Heart right ventricle (tissue), 16 donors: Measurements from ENCODE around the gene RPA3. TPM values are rescaled to one million over a fixed set of nuclear protein-coding genes. Genes with fewer than 3 reads are reported as not detected.

Source experiments
- ATAC-seq, 8 donors: fragments of 200-7000 bp; cut with Tn5 transposase; one replicate each; pipeline ENCODE4 v1.9.1; 2020; ENCODE audit warnings: mild to moderate bottlenecking in 8 of 8, moderate library complexity in 8 of 8, moderate number of reproducible peaks in 1 of 8
- DNase-seq, 2 donors: peaks; one replicate each; pipeline ENCODE4 v3.0.0-alpha.2; 2020
- H3K27ac ChIP-seq, 10 donors: fragments of 200-600 bp; sonication (generic) in 2 of 10; one replicate each; pipeline versions ENCODE4 v1.5.0 to v1.8.0; 2020 to 2022; ENCODE audit warnings: mild to moderate bottlenecking in 3 of 10
- H3K27me3 ChIP-seq, 7 donors: fragments of 200-600 bp; one replicate each; pipeline ENCODE4 v1.8.0; 2021 to 2022; ENCODE audit warnings: mild to moderate bottlenecking in 2 of 7
- H3K36me3 ChIP-seq, 9 donors: fragments of 200-600 bp; sonication (generic) in 1 of 9; one replicate each; pipeline versions ENCODE4 v1.5.0 to v1.8.0; 2020 to 2022; ENCODE audit warnings: mild to moderate bottlenecking in 2 of 9
- H3K4me1 ChIP-seq, 9 donors: fragments of 200-600 bp; sonication (generic) in 1 of 9; one replicate each; pipeline versions ENCODE4 v1.5.0 to v1.8.0; 2020 to 2022; ENCODE audit warnings: mild to moderate bottlenecking in 4 of 9
- H3K4me3 ChIP-seq, 10 donors: fragments of 200-600 bp; sonication (generic) in 2 of 10; one replicate each; pipeline versions ENCODE4 v1.5.0 to v1.8.0; 2020 to 2022; ENCODE audit warnings: mild to moderate bottlenecking in 7 of 10, moderate library complexity in 2 of 10
- H3K9me3 ChIP-seq, 11 donors: fragments of 200-600 bp in 10 of 11; sonication (generic) in 2 of 11; one replicate each; pipeline versions ENCODE4 v1.5.0 to v1.8.0; 2013 to 2022; ENCODE audit warnings: mild to moderate bottlenecking in 2 of 11, control low read depth in 1 of 11, moderate library complexity in 1 of 11
- CTCF ChIP-seq, 9 donors: fragments of 200-600 bp; sonication (generic) in 2 of 9; IDR thresholded peaks; one replicate each; pipeline versions ENCODE4 v1.5.0 to v1.8.0; 2021 to 2022; ENCODE audit warnings: antibody characterized with exemption in 9 of 9, mild to moderate bottlenecking in 5 of 9, moderate library complexity in 1 of 9
- WGBS, 2 donors: extraction: QIAGEN DNeasy Blood & Tissue Kit; methylation state at CpG; one replicate each; pipeline ENCODE4 v1.1.7; 2013; ENCODE audit warnings: inconsistent platforms in 1 of 2; 5-methylcytosine and 5-hydroxymethylcytosine counted together
- intact Hi-C, 10 donors: fragments of 100-400 bp; cut with DNase I; formaldehyde crosslinking; loops; one replicate each; pipeline versions ENCODE4 v1.11.1 to v1.14.2; 2022
- polyA plus RNA-seq, 2 donors: library from polyadenylated mRNA; stranded (reverse); fragments of 200-250 nt; gene quantifications; one replicate each; pipeline ENCODE4 v1.2.3, GENCODE V29; 2013
- total RNA-seq, 10 donors: library from RNA; stranded (reverse); fragmentation: NEBNext Ultra II Directional in 3 of 10; extraction: Animal tissue kit (Norgen Biotek cat#: 25700) in 3 of 10; gene quantifications; one replicate each; pipeline versions ENCODE4 v1.2.1 to v1.2.4, GENCODE V29; 2021 to 2023
- donor health status: Arrhythmogenic right ventricular cardiomyopathy.
- donor health status: ischemic (EF 13 %, LVEDD 7.1; RV severe dilation, severe dysfunction).
- donor health status: healthy with polysubstance abuse.
- donor health status: DM: no; HTN: yes; CAD: no.
- donor health status: DM: no; HTN: no; CAD: no.
- donor health status: ischemic (EF 25% LVEDD 6.9; RV normal size, moderate dysfunction).
- donor health status: ischemic (EF 25% LVEDD 5.7; RV mildly dilated, moderate dysfunction).
- donor health status: healthy.
- donor health status: DM: yes; HTN: yes; CAD: no.
- donor health status: Ischemic cardiomyopathy.
- donor health status: ischemic (EF 35%, LVEDD 5.7; RV mildly dilated, moderate dysfunction).
- donor health status: nonischemic (EF 11% LVEDD 7.7; RV severe dilation, severe dysfunction).
- donor health status: DM: yes; HTN: yes; CAD: no.
- donor health status: PGD.
- donor health status: ischemic (EF 29% LVEDD 5.4; RV normal size, mild dysfunction).
- donor health status: nonischemic (EF 23%, LVEDD 6.1; RV moderate dilation, normal function).

The RPA3 gene
- total and polyA plus RNA-seq, 12 donors = 15.9 to 25.9 (median 22.1) TPM

GRCh38 chr7:7719236-7719635, 829 bp upstream of the RPA3 start:
- intact Hi-C loops = no loop called here
- no peaks in the 10 kb centered on the region for H3K27me3 ChIP-seq
- no peak overlapping the region for H3K27ac ChIP-seq
- peak; percentile 28 to 88 (median 74) for ATAC-seq
- no peak for TF ChIP-seq CTCF (IDR thresholded peaks at IDR 0.05)
- H3K36me3 ChIP-seq = no peaks in the 10 kb centered on the region
- H3K4me3 ChIP-seq = no peak overlapping the region
- H3K4me1 ChIP-seq = peaks cover 0 to 25% (median 15%) of the 10 kb centered on the region in 9 donors
- 67 to 69% methylated on average over 2 of the region's 2 CpGs for WGBS, 2 donors
- peak in 1 of 2 donors; percentile 24 for DNase-seq
- H3K9me3 ChIP-seq = no peaks in the 10 kb centered on the region

GRCh38 chr7:7713730-7714129, 4.7 kb downstream of the RPA3 start:
- ATAC-seq = no peak
- no peak for DNase-seq
- H3K4me1 ChIP-seq = peaks cover 0 to 14% (median 9%) of the 10 kb centered on the region in 9 donors
- no peaks in the 10 kb centered on the region for H3K27me3 ChIP-seq
- H3K27ac ChIP-seq = no peak overlapping the region
- intact Hi-C loops = no loop called here
- TF ChIP-seq CTCF (IDR thresholded peaks at IDR 0.05) = no peak
- WGBS, 2 donors = 89 to 90% methylated on average over 4 of the region's 4 CpGs
- H3K9me3 ChIP-seq = no peaks in the 10 kb centered on the region
- H3K36me3 ChIP-seq = no peaks in the 10 kb centered on the region
- H3K4me3 ChIP-seq = no peak overlapping the region

- no peak for DNase-seq
- no peak overlapping the region for H3K4me3 ChIP-seq
- WGBS, 2 donors = 87 to 90% methylated on average over 2 of the region's 2 CpGs
- ATAC-seq = no peak
- no peak for TF ChIP-seq CTCF (IDR thresholded peaks at IDR 0.05)
- intact Hi-C loops = no loop called here
- H3K9me3 ChIP-seq = no peaks in the 10 kb centered on the region
- H3K4me1 ChIP-seq = peaks cover 0 to 41% (median 32%) of the 10 kb centered on the region in 9 donors
- no peaks in the 10 kb centered on the region for H3K36me3 ChIP-seq
- H3K27me3 ChIP-seq = no peaks in the 10 kb centered on the region
- H3K27ac ChIP-seq = no peak overlapping the region
These were observed 7.9 kb downstream of the RPA3 start for GRCh38 chr7:7710469-7710868.

GRCh38 chr7:7709291-7709690, 9.1 kb downstream of the RPA3 start:
- Histone ChIP-seq H3K9me3 (no peaks in the 10 kb centered on the region), H3K27ac (no peak overlapping the region), H3K4me1 (peaks cover 0 to 49% (median 37%) of the 10 kb centered on the region in 9 donors), H3K27me3 (no peaks in the 10 kb centered on the region), H3K4me3 (no peak overlapping the region), H3K36me3 (no peaks in the 10 kb centered on the region)
- TF ChIP-seq CTCF (IDR thresholded peaks at IDR 0.05) = no peak
- ATAC-seq (peak in 1 of 8 donors; percentile 29), DNase-seq (no peak)
- intact Hi-C loops = no loop called here
- 52 to 69% methylated on average over 3 of the region's 3 CpGs for WGBS, 2 donors
